HG02571 (cell line): ENCODE results near the gene KLK7.

ENCODE experiments used
- ATAC-seq: cut with Tn5 transposase; IDR thresholded peaks from one replicate; pipeline ENCODE4 v1.9.1; 2021; ENCODE audit warnings: mild to moderate bottlenecking, moderate library complexity; ENCODE audit not compliant: unreplicated experiment

KLK7 gene

DNA sequence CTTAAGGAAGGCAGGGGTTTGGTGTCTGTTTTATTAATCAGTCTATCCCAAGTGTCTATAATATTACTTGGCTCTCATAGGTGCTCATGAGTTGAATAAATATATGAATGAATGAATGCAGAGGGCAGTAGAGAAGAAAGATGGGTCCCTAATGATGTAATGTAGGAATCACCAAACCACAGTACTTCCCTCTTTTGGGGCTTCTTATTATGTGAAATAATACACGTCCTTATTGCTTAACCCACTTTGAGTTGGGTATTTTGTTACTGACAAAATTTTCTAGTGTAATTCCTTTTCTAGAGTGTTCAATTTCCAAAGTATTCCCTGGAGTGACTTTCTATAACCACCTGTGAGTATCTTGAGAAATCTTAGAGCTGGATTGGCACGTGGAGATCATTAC, 44.1 kb downstream of the KLK7 start:
- ATAC-seq = no peak

GRCh38 chr19:50933640-50934039, 50.1 kb downstream of the KLK7 start:
- no peak for ATAC-seq

DNA sequence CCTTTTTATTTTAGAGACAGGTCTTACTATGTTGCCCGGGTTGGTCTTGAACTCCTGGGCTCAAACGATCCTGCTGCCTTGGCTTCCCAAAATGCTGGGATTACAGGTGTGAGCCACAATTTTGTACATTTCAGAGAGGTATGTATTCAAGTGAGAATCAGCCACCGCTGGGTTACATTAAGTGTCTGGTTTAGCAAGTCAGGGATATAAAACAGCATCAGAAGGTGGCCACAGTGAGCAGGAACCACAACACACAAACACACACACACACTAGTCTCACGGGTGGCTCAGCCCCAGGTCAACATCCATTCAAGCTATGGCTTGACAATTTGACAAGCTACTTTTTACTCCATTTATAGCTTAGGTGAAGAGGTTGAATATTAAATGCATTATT, 51.0 kb downstream of the KLK7 start:
- no peak for ATAC-seq

DNA sequence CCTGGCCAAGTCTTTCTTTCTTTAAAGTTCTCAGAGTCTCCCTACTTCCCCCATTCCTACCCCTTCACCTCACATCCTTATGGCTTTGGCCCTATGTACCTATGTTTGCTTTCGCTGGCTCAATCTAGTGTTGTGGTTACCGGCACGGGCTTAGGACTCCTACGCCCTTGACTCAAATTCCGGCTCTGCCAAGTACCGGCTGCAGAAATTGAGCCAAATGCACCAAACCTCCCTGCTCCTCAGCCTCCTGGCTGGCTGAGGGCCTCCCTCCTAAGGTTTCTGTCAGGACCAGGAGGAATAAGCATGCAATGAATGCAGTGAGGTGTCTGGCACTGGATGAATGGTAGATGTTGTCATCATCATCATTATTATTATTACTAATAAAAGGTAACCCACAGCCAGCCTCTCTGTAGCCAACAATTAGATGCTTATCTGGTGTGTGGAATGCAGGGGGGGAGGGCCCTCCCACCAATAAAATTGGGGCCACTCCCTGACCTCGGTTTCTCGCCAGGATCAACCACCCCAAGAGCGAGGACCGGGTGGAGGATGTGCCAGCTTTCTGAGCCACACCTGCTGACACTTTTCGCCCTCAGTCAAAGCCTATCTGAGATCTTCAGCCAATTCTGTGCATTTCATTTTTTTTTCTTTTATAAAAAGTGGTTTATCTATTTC, 51.6 kb downstream of the KLK7 start:
- no peak for ATAC-seq

- no peak for ATAC-seq
These were observed 52.7 kb downstream of the KLK7 start for GRCh38 chr19:50931023-50931422.

GRCh38 chr19:50928831-50929230, 54.9 kb downstream of the KLK7 start:
- ATAC-seq = no peak
